Loucy (cell line): ENCODE results near the gene TNS3.

Experiments used
- CTCF ChIP-seq: fragments of 200-600 bp; sonication (generic); conservative IDR thresholded peaks from 2 replicates; pipeline ENCODE4 v1.5.1; 2014; ENCODE audit warnings: mild to moderate bottlenecking, antibody characterized with exemption, low read length
- EZH2phosphoT487 ChIP-seq: fragments of 200-600 bp; IDR thresholded peaks from 2 replicates; pipeline ENCODE4 v1.6.1; 2018; ENCODE audit warnings: antibody characterized with exemption, mild to moderate bottlenecking, moderate library complexity, borderline replicate concordance

GRCh38 chr7:47611045-47611511 is 29.2 kb upstream of the TNS3 start:
- TF ChIP-seq CTCF: no peak
- no peak for TF ChIP-seq EZH2phosphoT487
